ENCODE measurements around the gene PLA2G2A.

DNA sequence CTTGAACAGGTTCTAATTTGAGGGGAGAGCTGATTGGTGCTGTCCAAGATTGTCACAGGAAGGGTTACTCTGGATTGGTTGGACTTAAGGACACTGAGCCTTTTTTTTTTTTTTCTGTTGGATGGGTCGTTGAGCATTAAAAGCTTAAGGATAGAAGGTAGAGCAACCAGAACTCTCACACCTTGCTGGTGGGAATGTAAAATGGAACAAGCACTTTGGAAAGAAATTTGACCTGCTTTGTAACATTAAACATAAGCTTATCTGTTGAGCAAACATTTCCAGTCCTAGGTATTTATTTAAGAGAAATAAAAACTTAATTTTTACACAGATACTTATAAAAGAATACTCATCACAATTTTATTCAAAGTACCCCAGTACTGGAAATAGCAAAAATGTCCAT is 29.8 kb upstream of the PLA2G2A start:
- TF ChIP-seq, protein P1, sequence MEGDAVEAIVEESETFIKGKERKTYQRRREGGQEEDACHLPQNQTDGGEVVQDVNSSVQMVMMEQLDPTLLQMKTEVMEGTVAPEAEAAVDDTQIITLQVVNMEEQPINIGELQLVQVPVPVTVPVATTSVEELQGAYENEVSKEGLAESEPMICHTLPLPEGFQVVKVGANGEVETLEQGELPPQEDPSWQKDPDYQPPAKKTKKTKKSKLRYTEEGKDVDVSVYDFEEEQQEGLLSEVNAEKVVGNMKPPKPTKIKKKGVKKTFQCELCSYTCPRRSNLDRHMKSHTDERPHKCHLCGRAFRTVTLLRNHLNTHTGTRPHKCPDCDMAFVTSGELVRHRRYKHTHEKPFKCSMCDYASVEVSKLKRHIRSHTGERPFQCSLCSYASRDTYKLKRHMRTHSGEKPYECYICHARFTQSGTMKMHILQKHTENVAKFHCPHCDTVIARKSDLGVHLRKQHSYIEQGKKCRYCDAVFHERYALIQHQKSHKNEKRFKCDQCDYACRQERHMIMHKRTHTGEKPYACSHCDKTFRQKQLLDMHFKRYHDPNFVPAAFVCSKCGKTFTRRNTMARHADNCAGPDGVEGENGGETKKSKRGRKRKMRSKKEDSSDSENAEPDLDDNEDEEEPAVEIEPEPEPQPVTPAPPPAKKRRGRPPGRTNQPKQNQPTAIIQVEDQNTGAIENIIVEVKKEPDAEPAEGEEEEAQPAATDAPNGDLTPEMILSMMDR (conservative IDR thresholded peaks at IDR 0.05) = no peak
- TF ChIP-seq ZFX (IDR thresholded peaks at IDR 0.05) = no peak

All from C4-2B (cell line).